Fibroblast of lung (primary cell): Measurements from ENCODE around the gene LYPD6B. TPM values are rescaled to one million over a fixed set of nuclear protein-coding genes. Genes with fewer than 3 reads are reported as not detected.

Source experiments
- DNase-seq, 2 donors: peaks; one replicate each; pipeline versions ENCODE4 v3.0.0 to v3.0.0-alpha.2; 2010; ENCODE audit warnings: low read depth in 2 of 2
- H2AFZ ChIP-seq: 2 replicates; pipeline ENCODE4 v1.5.1; 2012; ENCODE audit warnings: low read length, control low read depth, inconsistent platforms
- H3K27ac ChIP-seq: 2 replicates; pipeline ENCODE4 v1.5.1; 2011; ENCODE audit warnings: low read length, control low read depth; ENCODE audit not compliant: insufficient read depth
- H3K27me3 ChIP-seq: 2 replicates; pipeline ENCODE4 v1.5.1; 2011; ENCODE audit warnings: mild to moderate bottlenecking, low read length; ENCODE audit not compliant: control insufficient read depth, insufficient read depth
- H3K36me3 ChIP-seq: 2 replicates; pipeline ENCODE4 v1.5.1; 2011; ENCODE audit warnings: low read length; ENCODE audit not compliant: control insufficient read depth, insufficient read depth
- H3K4me1 ChIP-seq: 2 replicates; pipeline ENCODE4 v1.5.1; 2011; ENCODE audit warnings: low read length; ENCODE audit not compliant: control insufficient read depth, insufficient read depth; ENCODE audit errors: extremely low read depth
- H3K4me2 ChIP-seq: 2 replicates; pipeline ENCODE4 v1.5.1; 2011; ENCODE audit warnings: low read length, control low read depth; ENCODE audit not compliant: insufficient read depth; ENCODE audit errors: extremely low read depth
- H3K4me3 ChIP-seq, 4 experiments: fragments of 200-600 bp in 1 of 4; sonication (generic) in 1 of 4; replicated peaks in 1 of 4; 2 replicates each; pipeline ENCODE4 v1.5.1; 2011 to 2016; ENCODE audit warnings: low read length in 4 of 4, low read depth in 3 of 4, mild to moderate bottlenecking in 3 of 4, control low read depth in 2 of 4, inconsistent platforms in 1 of 4, mixed read lengths in 1 of 4; ENCODE audit not compliant: insufficient read depth in 1 of 4; ENCODE audit errors: control extremely low read depth in 1 of 4
- H3K79me2 ChIP-seq: 2 replicates; pipeline ENCODE4 v1.5.1; 2012; ENCODE audit warnings: mild to moderate bottlenecking, low read length, inconsistent platforms; ENCODE audit not compliant: control insufficient read depth, insufficient read depth
- H3K9ac ChIP-seq: 2 replicates; pipeline ENCODE4 v1.5.1; 2011; ENCODE audit warnings: mild to moderate bottlenecking, low read length, control low read depth; ENCODE audit not compliant: insufficient read depth
- H3K9me3 ChIP-seq: 2 replicates; pipeline ENCODE4 v1.5.1; 2012; ENCODE audit warnings: low read depth, low read length; ENCODE audit not compliant: control insufficient read depth, insufficient read depth
- H4K20me1 ChIP-seq: 2 replicates; pipeline ENCODE4 v1.5.1; 2011; ENCODE audit warnings: low read length; ENCODE audit not compliant: control insufficient read depth, insufficient read depth; ENCODE audit errors: extremely low read depth
- CTCF ChIP-seq, 2 donors: IDR thresholded peaks in 1 of 2; conservative IDR thresholded peaks in 1 of 2; 1 replicate in 1 of 2; 2 replicates in 1 of 2; pipeline ENCODE4 v1.5.1; 2011 to 2012; ENCODE audit warnings: low read length in 2 of 2, control low read depth in 1 of 2, inconsistent platforms in 1 of 2, low read depth in 1 of 2, mild to moderate bottlenecking in 1 of 2
- EZH2 ChIP-seq: IDR thresholded peaks from 2 replicates; pipeline ENCODE4 v1.5.1; 2012; ENCODE audit warnings: low read length, control low read depth, mild to moderate bottlenecking; ENCODE audit errors: missing control alignments
- polyA plus RNA-seq, 2 donors: library from polyadenylated mRNA; depleted of rRNA in 1 of 2; stranded (reverse) in 1 of 2; unstranded in 1 of 2; fragments of >200 nt; gene quantifications; 2 replicates each; pipeline ENCODE4 v1.2.1, GENCODE V29; 2011 to 2012; ENCODE audit warnings: missing spikeins in 1 of 2
- total RNA-seq: library from RNA; depleted of rRNA; stranded (reverse); fragments of >200 nt; gene quantifications from 2 replicates; pipeline ENCODE4 v1.2.1, GENCODE V29; 2014

Gene LYPD6B
- total and polyA plus RNA-seq, 2 donors (not counting 1 experiment from before 2014, with no cell fraction given) = 0.11 TPM; not detected in 1

GRCh38 chr2:149002378-149002890 is 36.1 kb upstream of the LYPD6B start:
- Histone ChIP-seq H4K20me1 (no peaks in the 10 kb centered on the region), H3K4me3 (peak overlapping the region in 1 of 4 experiments; percentile 38), H3K27ac (no peak overlapping the region), H3K27me3 (peaks cover 14% of the 10 kb centered on the region), H3K36me3 (no peaks in the 10 kb centered on the region), H3K4me2 (peak overlapping the region; percentile 48), H3K4me1 (no peaks in the 10 kb centered on the region), H2AFZ (no peak overlapping the region), H3K79me2 (no peaks in the 10 kb centered on the region), H3K9ac (no peak overlapping the region), H3K9me3 (no peaks in the 10 kb centered on the region)
- no peak for DNase-seq
- TF ChIP-seq EZH2 (no peak), CTCF (conservative IDR thresholded peaks at IDR 0.05 in 1 of 2, IDR thresholded peaks at IDR 0.05 in 1 of 2; ENCODE audit: low read depth in 1 of 2, low read length in 2 of 2) (no peak)

- H3K4me2 ChIP-seq = peak overlapping the region; percentile 48
- no peak overlapping the region for H3K27ac ChIP-seq
Measured at GRCh38 chr2:149002891-149003740, 35.4 kb upstream of the LYPD6B start.

More at GRCh38 chr2:149002891-149003740, 35.4 kb upstream of the LYPD6B start:
- no peaks in the 10 kb centered on the region for H3K36me3 ChIP-seq
- DNase-seq = no peak
- H3K27me3 ChIP-seq = peaks cover 14% of the 10 kb centered on the region
- no peaks in the 10 kb centered on the region for H4K20me1 ChIP-seq
- peak overlapping the region; percentile 40 for H2AFZ ChIP-seq
- H3K4me3 ChIP-seq = peak overlapping the region in 1 of 4 experiments; percentile 38
- no peaks in the 10 kb centered on the region for H3K79me2 ChIP-seq
- H3K4me1 ChIP-seq = no peaks in the 10 kb centered on the region
- peak overlapping the region; percentile 17 for H3K9ac ChIP-seq
- H3K9me3 ChIP-seq = no peaks in the 10 kb centered on the region
- no peak for TF ChIP-seq EZH2
- TF ChIP-seq CTCF (conservative IDR thresholded peaks at IDR 0.05 in 1 of 2, IDR thresholded peaks at IDR 0.05 in 1 of 2; ENCODE audit: low read depth in 1 of 2, low read length in 2 of 2) = no peak
